Cardiac muscle cell (in vitro differentiated cells and primary cell): ENCODE data around the gene TMEM127. TPM values are rescaled to one million over a fixed set of nuclear protein-coding genes. Genes with fewer than 3 reads are reported as not detected.

Experiments used
- DNase-seq, 2 donors: peaks; one replicate each; pipeline versions ENCODE4 v3.0.0 to v3.0.0-alpha.2; 2010 to 2017; ENCODE audit warnings: low read depth in 1 of 2, low spot score in 1 of 2
- H3K27ac ChIP-seq: fragments of 200-600 bp; sonication (generic); 2 replicates; pipeline ENCODE4 v1.5.1; 2016
- H3K27me3 ChIP-seq: fragments of 200-600 bp; sonication (generic); 2 replicates; pipeline ENCODE4 v1.6.0; 2016; ENCODE audit warnings: control low read depth
- H3K36me3 ChIP-seq: fragments of 200-600 bp; sonication (generic); 2 replicates; pipeline ENCODE4 v1.5.1; 2016; ENCODE audit warnings: control low read depth
- H3K4me1 ChIP-seq: fragments of 200-600 bp; sonication (generic); 2 replicates; pipeline ENCODE4 v1.8.1; 2017; ENCODE audit warnings: low read depth, mild to moderate bottlenecking, mixed run types
- H3K4me3 ChIP-seq: fragments of 200-600 bp; sonication (generic); 2 replicates; pipeline ENCODE4 v1.5.1; 2016; ENCODE audit warnings: mild to moderate bottlenecking
- H3K9me3 ChIP-seq: fragments of 200-600 bp; sonication (generic); 2 replicates; pipeline ENCODE4 v1.5.1; 2017; ENCODE audit warnings: low read depth, mild to moderate bottlenecking, control low read depth
- CTCF ChIP-seq: IDR thresholded peaks from 2 replicates; pipeline ENCODE4 v1.5.1; 2012; ENCODE audit warnings: low read depth, mild to moderate bottlenecking, low read length
- polyA plus RNA-seq: library from polyadenylated mRNA; unstranded; fragments of >200 nt; fragmentation: Nextera tagmentation; extraction: Ambion mirVana; gene quantifications from 2 replicates; pipeline ENCODE4 v1.2.1, GENCODE V29; 2016
- total RNA-seq: library from RNA; depleted of rRNA; stranded (reverse); fragments of >200 nt; gene quantifications from 2 replicates; pipeline ENCODE4 v1.2.3, GENCODE V29; 2016

TMEM127 gene
- total and polyA plus RNA-seq, 2 experiments from 2014 or later, result 59.1 to 71.0 TPM

GRCh38 chr2:96239745-96240264 is 26.0 kb downstream of the TMEM127 start:
- no peaks in the 10 kb centered on the region for H3K9me3 ChIP-seq
- H3K27ac ChIP-seq, result peak overlapping the region; percentile 12
- peak in 1 of 2 donors; percentile 38 for DNase-seq
- no peaks in the 10 kb centered on the region for H3K36me3 ChIP-seq
- no peak overlapping the region for H3K4me3 ChIP-seq
- no peak for TF ChIP-seq CTCF
- no peaks in the 10 kb centered on the region for H3K27me3 ChIP-seq
- H3K4me1 ChIP-seq, result peaks cover 6% of the 10 kb centered on the region

GRCh38 chr2:96239091-96239490 is 26.7 kb downstream of the TMEM127 start:
- Histone ChIP-seq H3K4me1 (peaks cover 6% of the 10 kb centered on the region), H3K9me3 (no peaks in the 10 kb centered on the region), H3K27ac (peak overlapping the region; percentile 12), H3K27me3 (no peaks in the 10 kb centered on the region), H3K36me3 (no peaks in the 10 kb centered on the region), H3K4me3 (no peak overlapping the region)
- DNase-seq, result no peak
- TF ChIP-seq CTCF, result no peak

GRCh38 chr2:96238266-96238665 is 27.5 kb downstream of the TMEM127 start:
- DNase-seq, result no peak
- Histone ChIP-seq H3K9me3 (no peaks in the 10 kb centered on the region), H3K27me3 (no peaks in the 10 kb centered on the region), H3K36me3 (no peaks in the 10 kb centered on the region), H3K4me1 (peaks cover 6% of the 10 kb centered on the region), H3K4me3 (no peak overlapping the region), H3K27ac (no peak overlapping the region)
- TF ChIP-seq CTCF, result no peak

GRCh38 chr2:96236882-96237281 is 28.9 kb downstream of the TMEM127 start:
- H3K27ac ChIP-seq, result no peak overlapping the region
- no peak for DNase-seq
- no peaks in the 10 kb centered on the region for H3K27me3 ChIP-seq
- TF ChIP-seq CTCF, result no peak
- no peak overlapping the region for H3K4me3 ChIP-seq
- no peaks in the 10 kb centered on the region for H3K9me3 ChIP-seq
- peaks cover 6% of the 10 kb centered on the region for H3K4me1 ChIP-seq
- H3K36me3 ChIP-seq, result no peaks in the 10 kb centered on the region

- no peaks in the 10 kb centered on the region for H3K36me3 ChIP-seq
- no peaks in the 10 kb centered on the region for H3K27me3 ChIP-seq
- DNase-seq, result no peak
- no peak for TF ChIP-seq CTCF
- H3K4me3 ChIP-seq, result no peak overlapping the region
- no peaks in the 10 kb centered on the region for H3K9me3 ChIP-seq
- no peaks in the 10 kb centered on the region for H3K4me1 ChIP-seq
- no peak overlapping the region for H3K27ac ChIP-seq
Measured at GRCh38 chr2:96233880-96234316, 31.9 kb downstream of the TMEM127 start.
